ENCODE data around the gene TMC6. TPM values are rescaled to one million over a fixed set of nuclear protein-coding genes. Genes with fewer than 3 reads are reported as not detected.

Gene TMC6, protein sequence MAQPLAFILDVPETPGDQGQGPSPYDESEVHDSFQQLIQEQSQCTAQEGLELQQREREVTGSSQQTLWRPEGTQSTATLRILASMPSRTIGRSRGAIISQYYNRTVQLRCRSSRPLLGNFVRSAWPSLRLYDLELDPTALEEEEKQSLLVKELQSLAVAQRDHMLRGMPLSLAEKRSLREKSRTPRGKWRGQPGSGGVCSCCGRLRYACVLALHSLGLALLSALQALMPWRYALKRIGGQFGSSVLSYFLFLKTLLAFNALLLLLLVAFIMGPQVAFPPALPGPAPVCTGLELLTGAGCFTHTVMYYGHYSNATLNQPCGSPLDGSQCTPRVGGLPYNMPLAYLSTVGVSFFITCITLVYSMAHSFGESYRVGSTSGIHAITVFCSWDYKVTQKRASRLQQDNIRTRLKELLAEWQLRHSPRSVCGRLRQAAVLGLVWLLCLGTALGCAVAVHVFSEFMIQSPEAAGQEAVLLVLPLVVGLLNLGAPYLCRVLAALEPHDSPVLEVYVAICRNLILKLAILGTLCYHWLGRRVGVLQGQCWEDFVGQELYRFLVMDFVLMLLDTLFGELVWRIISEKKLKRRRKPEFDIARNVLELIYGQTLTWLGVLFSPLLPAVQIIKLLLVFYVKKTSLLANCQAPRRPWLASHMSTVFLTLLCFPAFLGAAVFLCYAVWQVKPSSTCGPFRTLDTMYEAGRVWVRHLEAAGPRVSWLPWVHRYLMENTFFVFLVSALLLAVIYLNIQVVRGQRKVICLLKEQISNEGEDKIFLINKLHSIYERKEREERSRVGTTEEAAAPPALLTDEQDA
- polyA plus RNA-seq (2013, experiment 1 of 2), result 18.0 TPM
- polyA plus RNA-seq (2013, experiment 2 of 2), result 18.2 TPM

DNA sequence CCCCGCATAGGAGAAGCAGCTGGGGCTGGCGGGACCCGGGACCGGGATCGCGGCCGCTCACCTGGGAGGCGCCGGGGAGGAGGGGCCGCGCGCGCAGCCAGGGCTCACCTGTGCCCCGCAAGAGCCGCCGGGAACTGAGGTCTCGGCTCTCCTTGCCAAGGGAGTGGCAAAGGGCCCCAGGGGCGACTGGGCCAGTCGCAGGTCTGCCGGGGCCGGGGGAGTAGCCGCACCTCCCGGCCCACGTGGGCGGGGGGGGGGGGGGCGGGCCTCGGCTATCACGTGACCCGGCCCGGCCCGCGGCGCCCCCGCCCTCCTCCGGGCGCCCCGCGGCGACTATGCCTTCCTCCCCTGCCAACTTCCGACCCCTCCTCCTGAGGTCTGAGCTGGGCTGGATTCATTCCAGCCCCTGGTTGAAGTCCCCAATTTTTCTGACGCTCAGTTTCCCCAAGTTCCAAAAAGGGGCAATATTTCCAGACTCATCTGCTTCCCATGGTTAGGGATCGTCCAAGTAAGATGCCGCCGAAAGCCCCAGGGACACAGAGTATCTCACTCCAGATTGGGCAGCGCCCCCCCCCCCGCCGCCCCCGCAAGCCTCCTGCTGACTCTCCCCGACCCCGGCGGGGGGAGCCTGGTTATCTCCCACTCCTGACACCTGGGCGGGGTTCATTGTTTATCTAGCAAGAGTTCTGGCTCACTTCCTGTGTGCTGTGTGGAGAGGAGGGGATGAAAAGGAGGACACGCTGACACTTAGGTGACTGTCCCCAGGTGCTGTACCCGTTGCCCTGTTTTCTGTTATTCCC, at the start of gene TMC6:
Gene TMC6 (minus strand): TSS at position 205 of the 800 bp plus-strand sequence. CDS start 1,923 bp downstream, outside the sequence.
- peak; percentile 48 for DNase-seq (ENCODE audit: low spot score)
- H3K9me3 ChIP-seq (replicated peaks in 1 of 2; ENCODE audit: control insufficient read depth in 2 of 2, insufficient read depth in 1 of 2, low read depth in 1 of 2, low read length in 2 of 2), result peaks cover 0 to 2% of the 10 kb centered on the region in 2 donors
- H3K23ac ChIP-seq (ENCODE audit: low read depth, low read length, poor library complexity), result peak within 1 kb of the TSS; percentile 85
- no peak within 1 kb of the TSS for H4K8ac ChIP-seq (ENCODE audit: low read depth, low read length)
- peak within 1 kb of the TSS; percentile 91 for H2BK120ac ChIP-seq (ENCODE audit: low read depth, low read length)
- peak within 1 kb of the TSS; percentile 100 for H2AK5ac ChIP-seq (ENCODE audit: low read depth, low read length)
- H3K79me1 ChIP-seq (ENCODE audit: low read depth, low read length), result peaks cover 10% of the 10 kb centered on the region
- H3K4me2 ChIP-seq (ENCODE audit: insufficient read depth, low read length, poor library complexity, severe bottlenecking), result peak within 1 kb of the TSS; percentile 94
- H2BK15ac ChIP-seq (ENCODE audit: low read length), result peak within 1 kb of the TSS; percentile 98
- H3K9ac ChIP-seq (ENCODE audit: low read depth, low read length, poor library complexity), result peak within 1 kb of the TSS; percentile 78
- no CpG with 5 or more reads among the region's 54 CpGs for WGBS, 2 donors (ENCODE audit: extremely low coverage in 2 of 2, insufficient read length in 2 of 2, insufficient replicate concordance in 1 of 2)
- peak within 1 kb of the TSS; percentile 97 for H2AFZ ChIP-seq (ENCODE audit: low read length)
- peaks cover 16 to 28% of the 10 kb centered on the region in 2 donors for H3K4me1 ChIP-seq (ENCODE audit: control insufficient read depth in 2 of 2, insufficient read depth in 1 of 2, low read depth in 1 of 2, low read length in 2 of 2)
- peak within 1 kb of the TSS; percentile 91 for H3K18ac ChIP-seq (ENCODE audit: low read length)
- no peak within 1 kb of the TSS for H3K27ac ChIP-seq (replicated peaks; ENCODE audit: low read length)
- peak within 1 kb of the TSS; percentile 48 for H2BK5ac ChIP-seq (ENCODE audit: low read length)
- peak within 1 kb of the TSS; percentile 95 for H2BK12ac ChIP-seq (ENCODE audit: low read length)
- no peak within 1 kb of the TSS for H4K91ac ChIP-seq (ENCODE audit: low read depth, low read length, poor library complexity)
- no peak within 1 kb of the TSS for H3K4ac ChIP-seq (ENCODE audit: low read length)
- peak within 1 kb of the TSS; percentile 56 to 88 for H3K4me3 ChIP-seq (ENCODE audit: low read length in 2 of 2)
- peaks cover 0 to 4% of the 10 kb centered on the region in 2 donors for H3K36me3 ChIP-seq (replicated peaks in 1 of 2; ENCODE audit: control insufficient read depth in 2 of 2, insufficient read depth in 2 of 2, low read length in 2 of 2)
- peaks cover 4 to 52% (median 15%) of the 10 kb centered on the region in 3 experiments for H3K27me3 ChIP-seq (ENCODE audit: control insufficient read depth in 3 of 3, insufficient read depth in 3 of 3, low read depth in 1 of 3, low read length in 3 of 3)
- H3K14ac ChIP-seq (ENCODE audit: low read length), result peak within 1 kb of the TSS; percentile 71

DNA sequence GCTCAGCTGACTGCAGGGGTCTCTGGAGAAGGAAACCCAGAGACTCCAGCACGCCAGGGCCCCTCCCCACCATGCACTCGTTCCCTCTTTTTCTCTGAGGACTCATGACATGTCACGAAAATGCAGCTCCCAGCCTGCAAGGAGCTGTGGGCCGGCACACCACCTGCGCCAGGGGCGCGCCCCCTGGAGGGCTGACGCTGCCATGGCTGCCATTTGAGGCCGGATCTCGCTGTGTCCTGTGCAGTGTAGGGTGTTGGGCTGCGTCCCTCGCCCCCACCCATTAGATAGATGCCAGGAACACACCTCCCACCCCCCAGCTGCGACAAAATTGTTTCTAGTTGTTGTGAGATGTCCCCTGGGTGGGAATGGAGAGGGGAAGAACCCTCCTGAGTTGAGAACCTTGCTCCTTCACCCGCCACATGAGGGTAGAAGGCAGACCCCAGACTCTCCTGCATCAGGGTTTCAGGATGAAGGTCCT, 48.0 kb upstream of the TMC6 start:
- peaks cover 46 to 84% of the 10 kb centered on the region in 2 donors for H3K36me3 ChIP-seq (replicated peaks in 1 of 2; ENCODE audit: control insufficient read depth in 2 of 2, insufficient read depth in 2 of 2, low read length in 2 of 2)
- no peak overlapping the region for H2AK5ac ChIP-seq (ENCODE audit: low read depth, low read length)
- no peak overlapping the region for H4K8ac ChIP-seq (ENCODE audit: low read depth, low read length)
- H3K27ac ChIP-seq (replicated peaks; ENCODE audit: low read length), result no peak overlapping the region
- H3K9ac ChIP-seq (ENCODE audit: low read depth, low read length, poor library complexity), result no peak overlapping the region
- H2AFZ ChIP-seq (ENCODE audit: low read length), result no peak overlapping the region
- peak overlapping the region; percentile 51 for H3K23ac ChIP-seq (ENCODE audit: low read depth, low read length, poor library complexity)
- no peak overlapping the region for H3K18ac ChIP-seq (ENCODE audit: low read length)
- no peak overlapping the region for H2BK12ac ChIP-seq (ENCODE audit: low read length)
- DNase-seq (ENCODE audit: low spot score), result no peak
- H4K91ac ChIP-seq (ENCODE audit: low read depth, low read length, poor library complexity), result no peak overlapping the region
- peaks cover 0 to 3% of the 10 kb centered on the region in 2 donors for H3K4me1 ChIP-seq (ENCODE audit: control insufficient read depth in 2 of 2, insufficient read depth in 1 of 2, low read depth in 1 of 2, low read length in 2 of 2)
- H3K27me3 ChIP-seq (ENCODE audit: control insufficient read depth in 3 of 3, insufficient read depth in 3 of 3, low read depth in 1 of 3, low read length in 3 of 3), result no peaks in the 10 kb centered on the region
- H3K4me3 ChIP-seq (ENCODE audit: low read length in 2 of 2), result no peak overlapping the region
- no peak overlapping the region for H3K14ac ChIP-seq (ENCODE audit: low read length)
- WGBS, 2 donors (ENCODE audit: extremely low coverage in 2 of 2, insufficient read length in 2 of 2, insufficient replicate concordance in 1 of 2), result no CpG with 5 or more reads among the region's 14 CpGs
- H3K4ac ChIP-seq (ENCODE audit: low read length), result no peak overlapping the region
- H3K9me3 ChIP-seq (replicated peaks in 1 of 2; ENCODE audit: control insufficient read depth in 2 of 2, insufficient read depth in 1 of 2, low read depth in 1 of 2, low read length in 2 of 2), result peaks cover 0 to 2% of the 10 kb centered on the region in 2 donors
- no peak overlapping the region for H2BK120ac ChIP-seq (ENCODE audit: low read depth, low read length)
- H2BK15ac ChIP-seq (ENCODE audit: low read length), result no peak overlapping the region
- no peak overlapping the region for H3K4me2 ChIP-seq (ENCODE audit: insufficient read depth, low read length, poor library complexity, severe bottlenecking)
- no peaks in the 10 kb centered on the region for H3K79me1 ChIP-seq (ENCODE audit: low read depth, low read length)
- H2BK5ac ChIP-seq (ENCODE audit: low read length), result no peak overlapping the region

- H3K4ac ChIP-seq (ENCODE audit: low read length), result no peak overlapping the region
- H2BK120ac ChIP-seq (ENCODE audit: low read depth, low read length), result no peak overlapping the region
- no CpG with 5 or more reads among the region's 14 CpGs for WGBS, 2 donors (ENCODE audit: extremely low coverage in 2 of 2, insufficient read length in 2 of 2, insufficient replicate concordance in 1 of 2)
- no peak overlapping the region for H3K9ac ChIP-seq (ENCODE audit: low read depth, low read length, poor library complexity)
- peaks cover 42 to 77% of the 10 kb centered on the region in 2 donors for H3K36me3 ChIP-seq (replicated peaks in 1 of 2; ENCODE audit: control insufficient read depth in 2 of 2, insufficient read depth in 2 of 2, low read length in 2 of 2)
- no peak overlapping the region for H3K4me3 ChIP-seq (ENCODE audit: low read length in 2 of 2)
- H2BK12ac ChIP-seq (ENCODE audit: low read length), result no peak overlapping the region
- H2BK5ac ChIP-seq (ENCODE audit: low read length), result no peak overlapping the region
- peaks cover 0 to 2% of the 10 kb centered on the region in 2 donors for H3K9me3 ChIP-seq (replicated peaks in 1 of 2; ENCODE audit: control insufficient read depth in 2 of 2, insufficient read depth in 1 of 2, low read depth in 1 of 2, low read length in 2 of 2)
- no peak overlapping the region for H3K18ac ChIP-seq (ENCODE audit: low read length)
- H3K27ac ChIP-seq (replicated peaks; ENCODE audit: low read length), result no peak overlapping the region
- no peaks in the 10 kb centered on the region for H3K27me3 ChIP-seq (ENCODE audit: control insufficient read depth in 3 of 3, insufficient read depth in 3 of 3, low read depth in 1 of 3, low read length in 3 of 3)
- no peak overlapping the region for H4K8ac ChIP-seq (ENCODE audit: low read depth, low read length)
- H3K14ac ChIP-seq (ENCODE audit: low read length), result no peak overlapping the region
- no peak overlapping the region for H3K4me2 ChIP-seq (ENCODE audit: insufficient read depth, low read length, poor library complexity, severe bottlenecking)
- DNase-seq (ENCODE audit: low spot score), result no peak
- H2BK15ac ChIP-seq (ENCODE audit: low read length), result no peak overlapping the region
- H4K91ac ChIP-seq (ENCODE audit: low read depth, low read length, poor library complexity), result no peak overlapping the region
- H2AK5ac ChIP-seq (ENCODE audit: low read depth, low read length), result no peak overlapping the region
- peaks cover 0 to 3% of the 10 kb centered on the region in 2 donors for H3K4me1 ChIP-seq (ENCODE audit: control insufficient read depth in 2 of 2, insufficient read depth in 1 of 2, low read depth in 1 of 2, low read length in 2 of 2)
- no peak overlapping the region for H2AFZ ChIP-seq (ENCODE audit: low read length)
- H3K23ac ChIP-seq (ENCODE audit: low read depth, low read length, poor library complexity), result no peak overlapping the region
- no peaks in the 10 kb centered on the region for H3K79me1 ChIP-seq (ENCODE audit: low read depth, low read length)
Observed at GRCh38 chr17:78175643-78175981, 47.1 kb upstream of the TMC6 start.
